HL-60/S4 treated with retinoic acid at 250 ng/mL for 4 days and 3 days (cell line): ENCODE results near the gene PAK4.

ENCODE experiments used
- in situ Hi-C: fragments of 300-500 bp; cut with MboI; formaldehyde crosslinking; loops from 2 replicates; pipeline ENCODE4 v1.7.0; 2022; ENCODE audit warnings: low sequenced_read_pairs

PAK4 gene

DNA sequence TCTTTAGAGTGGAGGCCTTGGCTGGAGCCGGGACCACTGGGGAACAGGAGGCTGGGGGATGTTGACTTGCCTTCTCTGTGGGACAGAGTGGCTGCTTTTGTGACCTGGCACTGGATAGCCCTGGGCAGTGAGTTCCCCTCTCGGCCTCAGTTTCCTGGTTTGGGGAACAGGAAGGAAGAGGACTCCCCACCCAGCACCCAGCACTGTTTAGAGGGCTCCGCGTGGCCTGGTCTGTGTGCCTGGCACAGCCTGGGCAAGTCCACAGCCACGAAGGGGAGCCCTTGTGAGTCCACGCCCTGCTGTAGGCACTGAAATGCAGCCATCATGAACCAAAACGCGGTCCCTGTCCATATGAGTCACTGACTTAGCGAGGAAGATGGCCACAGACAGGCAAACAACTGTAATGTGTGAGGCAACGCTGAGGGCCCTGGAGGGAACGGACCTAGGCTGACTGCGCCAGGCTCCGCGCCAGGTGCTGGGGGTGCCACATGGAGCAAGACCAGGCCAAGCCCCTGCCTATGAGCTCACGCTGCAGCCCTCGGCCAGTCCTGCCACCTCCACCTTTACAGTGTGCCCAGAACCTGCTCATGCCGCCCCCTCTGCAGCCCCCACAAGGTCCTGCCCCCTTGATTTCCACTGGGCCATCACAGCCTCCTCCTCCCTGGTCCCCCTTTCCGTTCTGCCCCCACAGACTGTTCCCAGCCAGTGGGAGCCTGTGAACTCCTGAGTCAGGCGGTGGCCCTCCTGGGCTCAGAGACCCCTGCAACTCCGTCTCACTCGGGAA lies 35.5 kb downstream of the PAK4 start:
- in situ Hi-C loops = no loop called here

DNA sequence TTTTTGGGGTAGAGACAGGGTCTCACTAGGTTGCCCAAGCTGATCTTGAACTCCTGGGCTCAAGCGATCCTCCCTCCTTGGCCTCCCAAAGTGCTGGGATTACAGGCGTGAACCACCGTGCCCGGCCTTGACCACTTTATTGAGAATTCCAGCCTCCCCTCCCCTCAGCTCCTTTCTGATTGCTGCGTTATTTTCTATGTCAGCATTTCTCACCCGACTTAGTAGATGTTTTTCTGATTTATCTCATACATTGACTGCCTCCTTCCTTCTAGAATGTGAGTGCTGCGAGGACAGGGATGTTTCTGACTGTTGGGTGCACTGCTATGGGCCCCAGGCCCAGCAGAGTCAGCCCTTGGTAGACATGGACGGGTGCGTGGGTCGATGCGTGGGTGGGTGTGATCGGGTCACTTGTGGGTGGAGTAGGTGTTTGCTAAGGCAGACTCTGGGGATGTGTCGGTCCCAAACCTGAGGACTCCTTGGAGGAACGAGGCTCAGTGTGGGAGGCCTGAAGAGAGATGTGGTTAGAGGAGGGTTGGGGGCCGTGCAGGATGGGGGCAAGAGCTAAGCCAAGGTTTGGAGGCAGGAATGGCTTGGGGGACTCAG lies 37.0 kb downstream of the PAK4 start:
- in situ Hi-C loops = no loop called here

- in situ Hi-C loops = no loop called here
These were observed 38.0 kb downstream of the PAK4 start for GRCh38 chr19:39163621-39164020.

GRCh38 chr19:39164289-39164688 lies 38.7 kb downstream of the PAK4 start:
- in situ Hi-C loops = no loop called here

GRCh38 chr19:39165857-39166256 lies 40.3 kb downstream of the PAK4 start:
- in situ Hi-C loops = no loop called here

- in situ Hi-C loops = no loop called here
These were observed 41.2 kb downstream of the PAK4 start for GRCh38 chr19:39166571-39167391.

GRCh38 chr19:39167461-39168257 lies 42.1 kb downstream of the PAK4 start:
- in situ Hi-C loops = no loop called here

GRCh38 chr19:39168258-39169142 lies 42.9 kb downstream of the PAK4 start:
- in situ Hi-C loops = no loop called here

GRCh38 chr19:39169143-39169810 lies 43.7 kb downstream of the PAK4 start:
- in situ Hi-C loops = no loop called here

GRCh38 chr19:39170386-39171231 lies 45.0 kb downstream of the PAK4 start:
- in situ Hi-C loops = no loop called here

- in situ Hi-C loops = no loop called here
These were observed 46.2 kb downstream of the PAK4 start for GRCh38 chr19:39171479-39172465.

GRCh38 chr19:39172700-39173501 lies 47.3 kb downstream of the PAK4 start:
- in situ Hi-C loops = no loop called here

DNA sequence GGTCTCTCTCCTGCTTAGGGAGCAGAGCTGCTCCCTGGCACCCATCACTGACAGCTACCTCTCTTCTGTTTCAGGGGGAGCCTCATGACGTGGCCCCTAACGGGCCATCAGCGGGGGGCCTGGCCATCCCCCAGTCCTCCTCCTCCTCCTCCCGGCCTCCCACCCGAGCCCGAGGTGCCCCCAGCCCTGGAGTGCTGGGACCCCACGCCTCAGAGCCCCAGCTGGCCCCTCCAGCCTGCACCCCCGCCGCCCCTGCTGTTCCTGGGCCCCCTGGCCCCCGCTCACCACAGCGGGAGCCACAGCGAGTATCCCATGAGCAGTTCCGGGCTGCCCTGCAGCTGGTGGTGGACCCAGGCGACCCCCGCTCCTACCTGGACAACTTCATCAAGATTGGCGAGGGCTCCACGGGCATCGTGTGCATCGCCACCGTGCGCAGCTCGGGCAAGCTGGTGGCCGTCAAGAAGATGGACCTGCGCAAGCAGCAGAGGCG lies 48.0 kb downstream of the PAK4 start:
- in situ Hi-C loops = no loop called here

DNA sequence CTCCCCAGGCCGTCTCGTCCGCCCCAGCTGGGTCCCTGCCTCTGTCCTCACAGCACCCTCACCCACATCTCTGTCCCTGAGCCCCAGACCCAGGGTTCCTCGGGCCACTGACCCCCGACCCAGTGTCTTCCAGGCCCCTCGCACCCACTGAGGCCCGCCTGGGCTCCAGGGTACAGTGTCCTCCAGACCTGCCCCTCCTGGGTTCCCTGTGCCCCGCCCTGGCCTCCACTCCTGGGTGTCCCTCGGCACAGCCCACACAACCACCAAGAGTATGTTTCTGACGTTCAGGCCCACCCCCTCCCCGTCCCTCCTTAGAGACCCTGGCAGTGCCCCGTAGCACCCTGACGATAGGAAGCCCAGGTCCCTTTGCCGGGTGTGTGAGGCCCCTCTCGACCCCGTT lies 48.6 kb downstream of the PAK4 start:
- in situ Hi-C loops = no loop called here

GRCh38 chr19:39174558-39175544 lies 49.3 kb downstream of the PAK4 start:
- in situ Hi-C loops = no loop called here
